Epidermal melanocyte (primary cell): ENCODE data around the gene ADCYAP1R1.

Experiments
- DNase-seq: peaks from one replicate; pipeline ENCODE4 v3.0.0; 2011; ENCODE audit warnings: low spot score; ENCODE audit not compliant: insufficient read length

The ADCYAP1R1 gene

GRCh38 chr7:31083210-31083786 is 31.2 kb downstream of the ADCYAP1R1 start:
- DNase-seq = no peak

GRCh38 chr7:31084226-31084625 is 32.1 kb downstream of the ADCYAP1R1 start:
- DNase-seq = no peak

- DNase-seq = no peak
These were observed 35.2 kb downstream of the ADCYAP1R1 start for GRCh38 chr7:31087351-31087750.

GRCh38 chr7:31091924-31092434 is 39.9 kb downstream of the ADCYAP1R1 start:
- DNase-seq = no peak

GRCh38 chr7:31092606-31093005 is 40.5 kb downstream of the ADCYAP1R1 start:
- no peak for DNase-seq

GRCh38 chr7:31093282-31093681 is 41.2 kb downstream of the ADCYAP1R1 start:
- DNase-seq = no peak

GRCh38 chr7:31094271-31094670 is 42.2 kb downstream of the ADCYAP1R1 start:
- no peak for DNase-seq

GRCh38 chr7:31095286-31096197 is 43.4 kb downstream of the ADCYAP1R1 start:
- no peak for DNase-seq

- no peak for DNase-seq
These were observed 44.2 kb downstream of the ADCYAP1R1 start for GRCh38 chr7:31096198-31096876.

GRCh38 chr7:31096877-31097258 is 44.8 kb downstream of the ADCYAP1R1 start:
- DNase-seq = no peak

- DNase-seq = no peak
These were observed 46.7 kb downstream of the ADCYAP1R1 start for GRCh38 chr7:31098642-31099360.

- DNase-seq = no peak
These were observed 47.6 kb downstream of the ADCYAP1R1 start for GRCh38 chr7:31099451-31100444.

GRCh38 chr7:31100445-31100844 is 48.3 kb downstream of the ADCYAP1R1 start:
- no peak for DNase-seq

GRCh38 chr7:31100871-31101270 is 48.8 kb downstream of the ADCYAP1R1 start:
- DNase-seq = no peak

GRCh38 chr7:31101544-31101943 is 49.4 kb downstream of the ADCYAP1R1 start:
- no peak for DNase-seq

- DNase-seq = no peak
These were observed 50.3 kb downstream of the ADCYAP1R1 start for GRCh38 chr7:31102151-31102972.

- no peak for DNase-seq
These were observed 51.1 kb downstream of the ADCYAP1R1 start for GRCh38 chr7:31102973-31103850.
